Astrocyte of the cerebellum (primary cell): ENCODE results near the gene SRRM2.

Experiments used
- DNase-seq: peaks from one replicate; pipeline ENCODE4 v3.0.0-alpha.2; 2011; ENCODE audit warnings: low read depth
- H3K4me3 ChIP-seq: 2 replicates; pipeline ENCODE4 v1.5.1; 2011; ENCODE audit warnings: mild to moderate bottlenecking, low read depth, low read length, moderate library complexity
- in situ Hi-C: cut with HindIII; loops from 2 replicates; pipeline ENCODE4 v1.10.0; 2017; ENCODE audit warnings: low sequenced_read_pairs
- TF ChIP-seq, protein P1 (sequence below): IDR thresholded peaks from 2 replicates; pipeline ENCODE4 v1.5.1; 2012; ENCODE audit warnings: low read length, low read depth, moderate library complexity, mild to moderate bottlenecking; ENCODE audit errors: missing control alignments

The SRRM2 gene

DNA sequence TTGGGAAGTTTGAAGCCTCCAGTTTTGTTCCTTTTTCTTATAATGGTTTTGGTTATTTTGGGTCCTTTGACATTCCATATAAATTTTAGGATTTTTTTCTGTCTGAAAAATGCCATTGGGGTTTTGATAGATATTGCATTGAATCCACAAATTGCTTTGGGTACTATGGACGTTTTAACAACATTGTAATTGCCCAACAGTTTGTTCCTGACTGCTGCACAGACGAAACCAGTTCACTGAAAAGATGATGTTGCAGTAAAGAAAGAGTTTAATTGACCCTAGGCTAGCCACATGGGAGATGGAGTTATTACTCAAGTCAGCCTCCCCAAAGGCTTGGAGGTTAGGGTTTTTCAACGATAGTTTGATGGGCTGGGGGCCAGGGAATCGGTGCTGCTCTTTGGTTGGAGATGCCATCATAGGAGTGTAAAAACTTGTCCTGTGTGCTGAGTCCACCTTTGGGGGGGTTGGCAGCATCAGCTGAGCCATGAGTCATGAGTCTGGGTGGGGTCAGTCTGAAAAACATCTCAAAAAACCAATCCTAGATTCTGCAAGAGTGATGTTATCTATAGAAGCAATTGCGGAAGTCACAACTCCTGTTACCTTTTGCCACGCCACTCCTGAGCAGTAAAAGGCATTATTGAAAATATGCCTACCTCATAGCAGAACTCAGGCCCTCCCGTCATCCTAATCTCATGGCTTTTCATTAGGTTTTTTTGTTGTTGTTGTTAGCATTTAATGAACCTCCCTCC lies 43.1 kb downstream of the SRRM2 start:
- in situ Hi-C loops: no loop called here
- H3K4me3 ChIP-seq: no peak overlapping the region
- TF ChIP-seq, protein P1, sequence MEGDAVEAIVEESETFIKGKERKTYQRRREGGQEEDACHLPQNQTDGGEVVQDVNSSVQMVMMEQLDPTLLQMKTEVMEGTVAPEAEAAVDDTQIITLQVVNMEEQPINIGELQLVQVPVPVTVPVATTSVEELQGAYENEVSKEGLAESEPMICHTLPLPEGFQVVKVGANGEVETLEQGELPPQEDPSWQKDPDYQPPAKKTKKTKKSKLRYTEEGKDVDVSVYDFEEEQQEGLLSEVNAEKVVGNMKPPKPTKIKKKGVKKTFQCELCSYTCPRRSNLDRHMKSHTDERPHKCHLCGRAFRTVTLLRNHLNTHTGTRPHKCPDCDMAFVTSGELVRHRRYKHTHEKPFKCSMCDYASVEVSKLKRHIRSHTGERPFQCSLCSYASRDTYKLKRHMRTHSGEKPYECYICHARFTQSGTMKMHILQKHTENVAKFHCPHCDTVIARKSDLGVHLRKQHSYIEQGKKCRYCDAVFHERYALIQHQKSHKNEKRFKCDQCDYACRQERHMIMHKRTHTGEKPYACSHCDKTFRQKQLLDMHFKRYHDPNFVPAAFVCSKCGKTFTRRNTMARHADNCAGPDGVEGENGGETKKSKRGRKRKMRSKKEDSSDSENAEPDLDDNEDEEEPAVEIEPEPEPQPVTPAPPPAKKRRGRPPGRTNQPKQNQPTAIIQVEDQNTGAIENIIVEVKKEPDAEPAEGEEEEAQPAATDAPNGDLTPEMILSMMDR: no peak
- DNase-seq: no peak

DNA sequence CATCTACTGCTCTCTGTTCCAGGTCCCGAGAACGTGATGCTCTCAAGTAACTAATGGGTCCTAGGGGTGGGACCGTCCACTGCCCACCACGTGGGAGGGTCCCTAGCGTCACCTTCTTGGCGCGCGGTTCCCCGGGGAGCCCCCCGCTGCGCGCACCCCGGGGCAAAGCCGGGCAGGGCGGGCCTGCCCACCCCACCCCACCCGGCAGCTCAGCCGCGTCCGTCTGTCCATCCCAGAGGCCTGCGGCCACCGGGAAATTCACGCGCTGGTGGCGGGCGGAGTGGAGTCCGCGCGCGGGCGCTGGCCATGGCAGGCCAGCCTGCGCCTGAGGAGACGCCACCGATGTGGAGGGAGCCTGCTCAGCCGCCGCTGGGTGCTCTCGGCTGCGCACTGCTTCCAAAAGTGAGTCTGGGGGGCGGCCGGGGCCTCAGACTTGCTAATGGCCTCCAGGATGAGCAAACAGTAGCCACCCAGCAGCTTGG lies 46.3 kb downstream of the SRRM2 start:
- TF ChIP-seq, protein P1: no peak
- in situ Hi-C loops: no loop called here
- no peak overlapping the region for H3K4me3 ChIP-seq
- no peak for DNase-seq

DNA sequence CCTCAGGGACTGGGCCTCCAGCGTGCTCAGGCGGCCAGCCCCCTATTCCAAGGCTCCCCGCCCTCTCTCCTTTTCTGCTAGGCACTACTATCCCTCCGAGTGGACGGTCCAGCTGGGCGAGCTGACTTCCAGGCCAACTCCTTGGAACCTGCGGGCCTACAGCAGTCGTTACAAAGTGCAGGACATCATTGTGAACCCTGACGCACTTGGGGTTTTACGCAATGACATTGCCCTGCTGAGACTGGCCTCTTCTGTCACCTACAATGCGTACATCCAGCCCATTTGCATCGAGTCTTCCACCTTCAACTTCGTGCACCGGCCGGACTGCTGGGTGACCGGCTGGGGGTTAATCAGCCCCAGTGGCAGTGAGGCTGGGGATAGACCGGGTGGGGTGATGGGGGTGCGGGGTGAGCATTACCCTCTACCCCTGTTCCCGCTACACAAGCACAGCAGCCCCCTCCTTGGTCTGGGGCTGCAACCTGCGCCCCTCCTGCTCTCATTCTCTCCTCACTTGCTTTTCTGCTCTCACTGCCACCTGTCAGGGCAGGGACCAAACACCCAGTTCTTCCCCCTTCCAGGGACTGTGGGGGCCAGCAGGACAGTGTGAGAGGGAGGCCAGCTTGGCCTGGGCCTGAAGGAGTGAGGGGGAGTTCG lies 46.9 kb downstream of the SRRM2 start:
- H3K4me3 ChIP-seq: no peak overlapping the region
- TF ChIP-seq, protein P1: no peak
- in situ Hi-C loops: no loop called here
- DNase-seq: no peak

DNA sequence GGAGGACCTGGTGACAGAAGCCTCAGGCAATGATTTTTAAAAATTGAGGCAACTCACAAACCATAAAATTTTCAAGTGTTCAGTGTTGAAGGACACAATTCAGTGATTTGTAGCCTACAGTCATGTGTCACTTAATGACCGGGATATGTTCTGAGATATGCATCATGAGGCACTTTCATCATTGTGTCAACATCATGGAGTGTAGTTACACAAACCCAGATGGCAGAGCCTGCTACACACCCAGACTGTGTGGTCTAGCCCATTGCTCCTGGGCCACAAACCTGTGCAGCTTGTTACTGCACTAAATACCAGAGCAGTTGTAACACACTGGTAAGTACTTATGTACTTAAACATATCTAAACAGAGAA lies 47.4 kb downstream of the SRRM2 start:
- in situ Hi-C loops: no loop called here
- TF ChIP-seq, protein P1: no peak
- DNase-seq: no peak
- no peak overlapping the region for H3K4me3 ChIP-seq

DNA sequence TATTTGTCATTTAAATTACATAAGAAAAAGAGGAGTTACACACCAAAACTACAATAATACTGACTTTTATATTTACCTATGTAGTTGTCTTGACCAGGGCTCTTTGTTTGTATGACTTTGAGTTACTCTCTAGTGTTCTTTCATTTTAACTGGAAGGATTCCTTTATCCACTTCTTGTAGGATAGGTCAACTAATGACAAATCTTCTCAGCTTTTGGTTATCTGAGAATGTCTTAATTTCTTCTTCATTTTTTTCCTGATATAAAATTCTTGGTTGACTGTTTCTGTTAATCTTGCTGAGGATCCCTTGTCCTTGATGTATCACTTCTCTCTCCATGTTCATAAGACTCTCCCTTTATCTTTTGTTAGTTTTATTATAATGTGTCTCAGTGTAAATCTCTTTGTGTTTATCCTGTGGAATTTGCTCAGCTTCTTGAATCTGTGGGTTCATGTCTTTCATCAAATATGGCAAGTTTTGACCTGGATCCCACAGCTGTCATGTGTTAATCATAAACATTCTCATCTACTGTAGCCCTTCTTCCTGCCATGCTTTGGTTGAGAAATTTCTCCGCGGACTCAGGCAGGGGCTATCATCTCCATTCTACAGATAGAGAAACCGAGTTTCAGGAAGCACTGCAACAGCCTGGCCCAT lies 51.2 kb downstream of the SRRM2 start:
- TF ChIP-seq, protein P1: no peak
- DNase-seq: no peak
- H3K4me3 ChIP-seq: no peak overlapping the region
- in situ Hi-C loops: no loop called here

DNA sequence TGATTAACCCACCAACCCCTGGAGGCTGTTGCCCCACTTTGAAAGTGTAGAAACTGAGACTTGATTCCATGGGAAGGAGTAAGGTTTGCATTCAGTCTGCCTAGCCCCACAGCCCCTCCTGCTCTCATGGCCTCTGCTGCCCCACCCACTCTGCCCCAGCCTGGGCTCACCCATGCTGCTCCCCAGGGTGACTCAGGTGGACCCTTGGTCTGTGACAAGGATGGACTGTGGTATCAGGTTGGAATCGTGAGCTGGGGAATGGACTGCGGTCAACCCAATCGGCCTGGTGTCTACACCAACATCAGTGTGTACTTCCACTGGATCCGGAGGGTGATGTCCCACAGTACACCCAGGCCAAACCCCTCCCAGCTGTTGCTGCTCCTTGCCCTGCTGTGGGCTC lies 52.3 kb downstream of the SRRM2 start:
- DNase-seq: no peak
- no peak overlapping the region for H3K4me3 ChIP-seq
- in situ Hi-C loops: no loop called here
- TF ChIP-seq, protein P1: no peak
